SU-DHL-6 (cell line): ENCODE results near the gene SOX21.

ENCODE experiments used
- H2AFZ ChIP-seq: fragments of 200-600 bp; sonication (generic); 2 replicates; pipeline ENCODE4 v1.6.1; 2014; ENCODE audit warnings: low read depth, mild to moderate bottlenecking, moderate library complexity, mixed read lengths, antibody characterized with exemption, low read length; ENCODE audit not compliant: severe bottlenecking
- H3F3A ChIP-seq: fragments of 200-600 bp; shearing (Covaris generic); 2 replicates; pipeline ENCODE4 v1.6.0; 2016; ENCODE audit warnings: antibody characterized with exemption, mild to moderate bottlenecking; ENCODE audit not compliant: insufficient read depth
- H3K27ac ChIP-seq: fragments of 200-600 bp; sonication (generic); 2 replicates; pipeline ENCODE4 v1.5.1; 2016; ENCODE audit warnings: low read depth, mild to moderate bottlenecking, low read length, moderate library complexity, mixed read lengths
- H3K27me3 ChIP-seq: fragments of 200-600 bp; sonication (generic), shearing (Covaris generic); 2 replicates; pipeline ENCODE4 v1.6.0; 2014; ENCODE audit warnings: mild to moderate bottlenecking, low read length
- H3K36me3 ChIP-seq: fragments of 200-600 bp; sonication (generic); 2 replicates; pipeline ENCODE4 v1.6.1; 2014; ENCODE audit warnings: mild to moderate bottlenecking, low read length, mixed read lengths
- H3K4me2 ChIP-seq: fragments of 300-600, 200-600 bp; shearing (Covaris generic), sonication (generic); 2 replicates; pipeline ENCODE4 v1.6.0; 2014; ENCODE audit warnings: low read length, low read depth, mild to moderate bottlenecking; ENCODE audit not compliant: poor library complexity, severe bottlenecking
- H3K4me3 ChIP-seq: fragments of 200-600 bp; sonication (generic); 2 replicates; pipeline ENCODE4 v1.5.1; 2014; ENCODE audit warnings: antibody characterized with exemption, low read length, mild to moderate bottlenecking, mixed read lengths; ENCODE audit not compliant: insufficient read depth, poor library complexity, severe bottlenecking
- H3K79me2 ChIP-seq: fragments of 200-600 bp; sonication (generic); 2 replicates; pipeline ENCODE4 v1.6.1; 2014; ENCODE audit warnings: mild to moderate bottlenecking, low read length, moderate library complexity; ENCODE audit not compliant: insufficient read depth
- H3K9ac ChIP-seq: fragments of 200-600 bp; sonication (generic); 2 replicates; pipeline ENCODE4 v1.7.0; 2014; ENCODE audit warnings: mild to moderate bottlenecking, low read length
- H3K9me2 ChIP-seq: fragments of 200-600 bp; sonication (generic); replicated peaks from 2 replicates; pipeline ENCODE4 v1.6.1; 2014; ENCODE audit warnings: low read length; ENCODE audit not compliant: insufficient read depth
- H3K9me3 ChIP-seq: fragments of 200-600 bp; sonication (generic); 2 replicates; pipeline ENCODE4 v1.6.1; 2014; ENCODE audit warnings: low read length, mixed read lengths; ENCODE audit not compliant: insufficient read depth
- H4K20me1 ChIP-seq: fragments of 200-600 bp; sonication (generic); 2 replicates; pipeline ENCODE4 v1.6.1; 2014; ENCODE audit warnings: low read depth, mild to moderate bottlenecking, antibody characterized with exemption, low read length, moderate library complexity, mixed read lengths
- EZH2phosphoT487 ChIP-seq: fragments of 200-600 bp; sonication (generic), shearing (Covaris generic); conservative IDR thresholded peaks from 2 replicates; pipeline ENCODE4 v1.6.1; 2018; ENCODE audit warnings: mild to moderate bottlenecking, antibody characterized with exemption, low read length, moderate library complexity, mixed read lengths
- TF ChIP-seq, protein P1 (sequence below): fragments of 200-600 bp; sonication (generic); IDR thresholded peaks from one replicate; pipeline ENCODE4 v1.5.1; 2017; ENCODE audit warnings: antibody characterized with exemption, mild to moderate bottlenecking, low read length, moderate library complexity; ENCODE audit not compliant: insufficient read depth, poor library complexity, severe bottlenecking

SOX21 gene

DNA sequence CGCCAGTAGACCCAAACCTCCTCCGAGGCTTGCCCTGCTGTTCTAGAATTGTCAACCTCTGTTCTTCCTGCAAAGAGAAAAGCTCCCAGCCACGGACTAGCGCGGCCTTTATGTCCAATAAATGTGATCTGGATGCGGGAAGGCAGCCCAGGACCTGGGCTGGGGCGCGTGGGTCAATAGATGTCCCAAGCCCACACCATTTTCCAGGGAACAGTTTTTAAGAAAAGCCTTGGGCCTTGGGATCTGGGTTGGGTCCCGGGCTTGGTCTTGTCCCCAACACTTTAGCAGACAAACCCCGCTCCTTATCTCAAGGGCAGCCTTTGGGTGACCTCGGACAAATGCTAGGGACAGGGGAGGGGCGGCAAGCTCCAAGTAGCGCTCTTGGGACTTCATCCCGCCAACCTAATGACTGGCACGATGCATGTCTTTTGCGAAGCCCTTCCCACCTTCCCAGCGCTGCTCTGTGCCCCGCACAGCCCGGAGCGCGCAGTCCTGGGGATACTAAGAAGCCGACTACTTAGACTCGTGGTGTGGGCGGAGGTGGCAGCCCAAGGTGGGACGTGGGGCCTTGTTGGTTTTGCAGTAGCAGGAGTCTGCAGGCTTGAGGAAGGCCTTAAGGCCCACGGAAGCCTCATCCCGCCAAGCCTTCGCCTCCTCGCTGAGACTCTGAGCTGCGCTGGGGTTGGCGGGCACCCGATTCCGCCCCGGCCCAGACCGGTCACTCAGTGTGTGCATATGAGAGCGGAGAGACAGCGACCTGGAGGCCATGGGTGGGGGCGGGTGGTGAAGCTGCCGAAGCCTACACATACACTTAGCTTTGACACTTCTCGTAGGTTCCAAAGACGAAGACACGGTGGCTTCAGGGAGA lies 10.8 kb downstream of the SOX21 start:
- H3K79me2 ChIP-seq, result no peaks in the 10 kb centered on the region
- no peaks in the 10 kb centered on the region for H3K9me3 ChIP-seq
- H3K36me3 ChIP-seq, result no peaks in the 10 kb centered on the region
- no peak overlapping the region for H3K9ac ChIP-seq
- no peak overlapping the region for H3K4me2 ChIP-seq
- H3K9me2 ChIP-seq, result no peaks in the 10 kb centered on the region
- H3K27me3 ChIP-seq, result no peaks in the 10 kb centered on the region
- no peak overlapping the region for H3K27ac ChIP-seq
- TF ChIP-seq, protein P1, sequence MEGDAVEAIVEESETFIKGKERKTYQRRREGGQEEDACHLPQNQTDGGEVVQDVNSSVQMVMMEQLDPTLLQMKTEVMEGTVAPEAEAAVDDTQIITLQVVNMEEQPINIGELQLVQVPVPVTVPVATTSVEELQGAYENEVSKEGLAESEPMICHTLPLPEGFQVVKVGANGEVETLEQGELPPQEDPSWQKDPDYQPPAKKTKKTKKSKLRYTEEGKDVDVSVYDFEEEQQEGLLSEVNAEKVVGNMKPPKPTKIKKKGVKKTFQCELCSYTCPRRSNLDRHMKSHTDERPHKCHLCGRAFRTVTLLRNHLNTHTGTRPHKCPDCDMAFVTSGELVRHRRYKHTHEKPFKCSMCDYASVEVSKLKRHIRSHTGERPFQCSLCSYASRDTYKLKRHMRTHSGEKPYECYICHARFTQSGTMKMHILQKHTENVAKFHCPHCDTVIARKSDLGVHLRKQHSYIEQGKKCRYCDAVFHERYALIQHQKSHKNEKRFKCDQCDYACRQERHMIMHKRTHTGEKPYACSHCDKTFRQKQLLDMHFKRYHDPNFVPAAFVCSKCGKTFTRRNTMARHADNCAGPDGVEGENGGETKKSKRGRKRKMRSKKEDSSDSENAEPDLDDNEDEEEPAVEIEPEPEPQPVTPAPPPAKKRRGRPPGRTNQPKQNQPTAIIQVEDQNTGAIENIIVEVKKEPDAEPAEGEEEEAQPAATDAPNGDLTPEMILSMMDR, result no peak
- no peak for TF ChIP-seq EZH2phosphoT487
- H2AFZ ChIP-seq, result no peak overlapping the region
- H3F3A ChIP-seq, result no peaks in the 10 kb centered on the region
- H3K4me3 ChIP-seq, result no peak overlapping the region
- no peaks in the 10 kb centered on the region for H4K20me1 ChIP-seq

DNA sequence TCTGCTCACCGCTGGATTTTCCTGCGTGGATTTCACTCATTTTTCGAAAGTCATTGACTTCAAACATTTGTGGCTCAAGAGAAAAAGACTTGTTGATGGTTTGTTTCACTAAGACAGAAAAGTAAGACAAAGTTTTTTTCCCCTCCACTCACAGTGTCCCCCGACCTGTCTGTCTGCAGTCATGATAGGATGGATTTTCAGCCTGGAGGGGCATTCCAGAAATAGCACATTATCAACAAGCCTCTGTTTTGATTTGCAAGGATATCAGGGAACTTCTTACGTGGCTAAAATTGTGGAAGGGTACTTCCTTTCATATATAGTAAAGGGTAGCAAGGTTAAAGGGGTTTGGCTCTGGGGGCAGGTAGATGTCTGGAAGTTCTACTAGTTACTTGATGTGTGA lies 11.8 kb downstream of the SOX21 start:
- Histone ChIP-seq H3K9me2 (no peaks in the 10 kb centered on the region), H3K4me2 (no peak overlapping the region), H3K79me2 (no peaks in the 10 kb centered on the region), H3K9ac (no peak overlapping the region), H3F3A (no peaks in the 10 kb centered on the region), H4K20me1 (no peaks in the 10 kb centered on the region), H2AFZ (no peak overlapping the region), H3K27me3 (no peaks in the 10 kb centered on the region), H3K27ac (no peak overlapping the region), H3K4me3 (no peak overlapping the region), H3K9me3 (no peaks in the 10 kb centered on the region), H3K36me3 (no peaks in the 10 kb centered on the region)
- TF ChIP-seq, protein P1, result no peak
- TF ChIP-seq EZH2phosphoT487, result no peak

DNA sequence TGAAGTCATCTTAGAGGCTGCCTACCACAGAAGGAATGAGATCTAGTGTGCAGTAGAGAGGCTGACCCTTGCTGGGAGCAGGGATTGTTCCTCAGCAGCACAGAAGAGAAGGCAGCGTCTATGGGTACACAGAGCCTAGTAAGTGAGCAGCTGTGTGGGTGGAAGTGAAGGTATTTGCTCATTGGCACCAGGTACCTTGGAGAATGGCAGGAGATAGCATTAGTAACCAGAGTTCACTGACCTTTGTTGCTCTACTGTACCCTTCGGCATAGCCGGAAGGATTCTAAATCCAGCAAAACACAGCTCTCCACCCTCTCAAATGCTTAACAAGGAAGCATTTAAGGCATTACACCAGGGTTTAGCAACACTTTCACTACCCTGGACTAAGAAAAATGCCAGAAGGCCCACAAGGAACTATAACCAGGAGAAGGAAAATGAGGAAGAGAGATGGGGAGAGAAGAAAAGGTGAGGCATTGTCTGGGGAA lies 12.3 kb downstream of the SOX21 start:
- H3K4me3 ChIP-seq, result no peak overlapping the region
- no peak overlapping the region for H2AFZ ChIP-seq
- no peak overlapping the region for H3K27ac ChIP-seq
- no peaks in the 10 kb centered on the region for H4K20me1 ChIP-seq
- no peak overlapping the region for H3K9ac ChIP-seq
- H3K36me3 ChIP-seq, result no peaks in the 10 kb centered on the region
- no peaks in the 10 kb centered on the region for H3K9me2 ChIP-seq
- no peak overlapping the region for H3K4me2 ChIP-seq
- TF ChIP-seq EZH2phosphoT487, result no peak
- H3F3A ChIP-seq, result no peaks in the 10 kb centered on the region
- H3K9me3 ChIP-seq, result no peaks in the 10 kb centered on the region
- H3K79me2 ChIP-seq, result no peaks in the 10 kb centered on the region
- no peaks in the 10 kb centered on the region for H3K27me3 ChIP-seq

DNA sequence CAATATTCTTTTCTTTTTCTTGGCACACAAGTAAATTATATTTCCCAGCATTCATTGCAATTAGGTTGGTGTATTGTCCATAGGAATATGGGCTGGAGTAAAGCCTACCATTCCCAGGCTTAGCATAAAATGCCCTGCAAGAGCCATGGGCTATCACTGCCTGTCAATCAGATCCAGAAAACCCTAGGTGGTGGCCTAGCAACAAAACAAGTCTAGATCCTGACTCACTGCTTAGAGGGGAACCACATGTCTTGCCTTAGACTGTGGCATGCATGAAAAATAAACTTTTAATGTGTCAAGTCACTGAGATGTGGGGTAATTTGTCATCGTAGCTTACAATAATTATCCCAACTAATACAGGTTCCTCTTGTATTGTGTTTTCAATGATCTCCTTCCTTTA lies 16.2 kb downstream of the SOX21 start:
- Histone ChIP-seq H3K27me3 (no peaks in the 10 kb centered on the region), H3F3A (no peaks in the 10 kb centered on the region), H3K9ac (no peak overlapping the region), H2AFZ (no peak overlapping the region), H3K79me2 (no peaks in the 10 kb centered on the region), H3K4me3 (no peak overlapping the region), H4K20me1 (no peaks in the 10 kb centered on the region), H3K36me3 (no peaks in the 10 kb centered on the region), H3K9me3 (no peaks in the 10 kb centered on the region), H3K27ac (no peak overlapping the region), H3K9me2 (no peaks in the 10 kb centered on the region), H3K4me2 (no peak overlapping the region)
- TF ChIP-seq, protein P1, result no peak
- TF ChIP-seq EZH2phosphoT487, result no peak
